ENCODE data around the gene ZNF618.
"Not testable (repeated sequence)": the region's sequence is repeated elsewhere in the genome, so short reads cannot be mapped to it uniquely, and the experiment has no call there.

ZNF618 gene

DNA sequence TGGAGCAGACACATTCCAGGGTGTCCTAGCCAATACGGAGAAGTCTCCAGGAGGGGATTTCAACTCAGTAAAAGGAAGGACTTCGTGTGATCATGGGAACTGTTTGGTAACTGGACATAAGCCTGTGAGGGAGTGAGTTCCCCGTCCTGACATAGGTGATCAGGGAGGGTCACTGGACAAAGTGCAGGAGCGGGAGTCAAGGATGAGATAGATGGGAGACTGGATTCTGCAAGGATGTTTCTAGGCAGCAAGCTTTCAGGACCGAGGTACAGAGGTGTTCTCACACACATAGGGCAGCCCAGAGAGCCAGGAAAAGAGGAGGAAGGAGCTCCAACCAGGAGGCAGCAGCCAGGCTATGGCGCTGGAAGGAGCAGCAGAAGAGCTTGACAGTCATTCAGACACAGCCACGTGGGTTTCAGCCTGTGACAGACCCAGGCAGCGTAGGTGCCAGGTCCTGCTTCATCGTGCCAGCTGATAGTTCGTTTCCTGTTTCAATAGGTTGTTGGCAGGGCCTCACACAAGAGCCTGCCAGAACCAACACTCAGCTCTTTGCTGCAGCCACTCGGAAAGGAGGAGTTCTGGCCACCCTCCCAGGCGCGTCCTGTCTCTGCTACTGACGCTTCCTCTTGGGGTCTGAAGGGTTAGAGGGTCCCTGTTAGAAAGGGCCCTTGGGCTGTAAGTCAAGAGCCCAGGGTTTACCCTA, 117.9 kb downstream of the ZNF618 start:
- Histone ChIP-seq H3K4me2 (peak overlapping the region; percentile 92), H3K4me1 (peaks cover 72% of the 10 kb centered on the region), H3K27ac (peak overlapping the region; percentile 13; the same call in 1 of the 2 replicates), H3K9me3 (no peaks in the 10 kb centered on the region), H3K27me3 (no peaks in the 10 kb centered on the region), H3K36me3 (peaks cover 79% of the 10 kb centered on the region), H4K20me1 (peaks cover 6% of the 10 kb centered on the region; the same call in 1 of the 2 replicates), H3K9ac (peak overlapping the region; percentile 0; the same call in 1 of the 2 replicates), H3K4me3 (no peak overlapping the region)
- no peak for TF ChIP-seq Cebpa-rat (IDR thresholded peaks at IDR 0.05)

DNA sequence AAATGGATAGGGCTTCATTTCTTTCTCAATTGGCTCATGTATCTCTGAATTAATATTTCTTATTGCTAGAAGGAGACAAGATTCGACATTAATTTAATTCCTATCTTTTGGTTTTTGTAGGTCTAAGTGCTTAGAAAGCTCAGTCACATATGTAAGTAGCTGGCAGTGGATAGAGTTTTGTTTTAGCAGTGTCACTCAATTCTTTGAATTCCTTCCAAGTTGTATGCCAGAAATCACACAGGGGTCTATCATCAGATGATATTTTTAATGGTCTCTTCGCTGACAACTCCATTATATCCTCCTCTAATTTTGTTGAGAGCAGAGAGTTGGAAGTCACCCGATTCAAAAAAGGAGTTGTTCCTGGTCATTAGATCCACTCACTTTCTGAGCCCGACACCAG, 119.3 kb downstream of the ZNF618 start:
- Histone ChIP-seq H3K27ac (no peak overlapping the region; the same call in 1 of the 2 replicates), H3K4me1 (peaks cover 76% of the 10 kb centered on the region), H3K9ac (0 out of 2 replicates have a peak overlapping the region, but pooled peaks have one; percentile 13), H3K36me3 (peaks cover 79% of the 10 kb centered on the region), H3K4me2 (peak overlapping the region; percentile 27), H3K4me3 (no peak overlapping the region), H4K20me1 (peaks cover 6% of the 10 kb centered on the region; the same call in 1 of the 2 replicates), H3K9me3 (no peaks in the 10 kb centered on the region), H3K27me3 (no peaks in the 10 kb centered on the region)
- TF ChIP-seq Cebpa-rat (IDR thresholded peaks at IDR 0.05) = no peak

DNA sequence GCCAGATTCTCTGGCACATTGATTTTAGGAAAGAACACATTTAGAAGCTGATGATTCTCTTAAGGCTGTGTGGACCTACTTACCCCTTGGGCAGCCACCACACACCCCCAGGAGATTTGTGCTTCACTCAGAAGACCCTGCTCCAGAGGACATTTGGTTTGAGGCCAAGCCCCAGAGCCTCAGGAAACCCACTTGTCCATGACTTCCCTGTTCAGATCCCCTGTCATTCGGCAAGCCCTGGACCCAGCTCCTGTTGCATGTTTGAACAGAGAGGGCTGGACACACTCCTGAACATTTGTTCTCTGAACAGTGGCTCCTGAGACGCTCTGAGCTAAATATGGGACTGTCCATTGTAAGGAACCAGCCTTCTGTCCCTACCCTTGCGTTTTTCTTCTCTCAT, 119.9 kb downstream of the ZNF618 start:
- H3K4me1 ChIP-seq = peaks cover 78% of the 10 kb centered on the region
- H3K9ac ChIP-seq = peak overlapping the region; percentile 13; the same call in 1 of the 2 replicates
- peak overlapping the region; percentile 27; the same call in 1 of the 2 replicates for H3K27ac ChIP-seq
- H3K9me3 ChIP-seq = no peaks in the 10 kb centered on the region
- H3K36me3 ChIP-seq = peaks cover 79% of the 10 kb centered on the region
- peaks cover 6% of the 10 kb centered on the region; the same call in 1 of the 2 replicates for H4K20me1 ChIP-seq
- no peak overlapping the region for H3K4me3 ChIP-seq
- no peak for TF ChIP-seq Cebpa-rat (IDR thresholded peaks at IDR 0.05)
- no peaks in the 10 kb centered on the region for H3K27me3 ChIP-seq
- peak overlapping the region; percentile 27 for H3K4me2 ChIP-seq

DNA sequence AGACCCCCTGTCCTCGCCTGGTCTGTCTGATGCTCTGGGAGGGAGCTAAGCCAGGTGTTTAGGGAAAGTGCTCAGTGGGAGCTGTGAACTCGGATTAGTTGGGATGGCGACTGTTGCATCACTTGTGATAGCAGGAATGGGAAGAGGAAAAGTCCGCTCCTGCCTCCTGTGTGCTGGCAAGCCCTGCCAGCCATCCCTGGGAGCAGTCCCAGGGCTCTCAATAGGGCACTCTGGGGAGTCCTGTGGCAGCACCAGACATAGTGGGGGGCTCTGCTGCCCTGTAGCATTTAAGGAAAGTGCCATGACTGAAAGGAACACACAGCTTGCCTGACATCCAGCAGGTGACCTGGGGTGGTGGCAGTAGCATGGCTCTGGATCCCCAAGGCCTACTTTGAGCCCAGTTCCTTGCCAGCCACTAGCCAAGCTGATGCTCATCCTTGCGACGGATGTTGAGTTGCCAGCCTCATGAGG, 120.5 kb downstream of the ZNF618 start:
- H4K20me1 ChIP-seq = peaks cover 6% of the 10 kb centered on the region; the same call in 1 of the 2 replicates
- H3K9me3 ChIP-seq = no peaks in the 10 kb centered on the region
- H3K27ac ChIP-seq = 0 out of 2 replicates have a peak overlapping the region, but pooled peaks have one; percentile 27
- no peak overlapping the region for H3K4me3 ChIP-seq
- peaks cover 79% of the 10 kb centered on the region for H3K36me3 ChIP-seq
- H3K4me2 ChIP-seq = no peak overlapping the region
- no peak overlapping the region for H3K9ac ChIP-seq
- no peaks in the 10 kb centered on the region for H3K27me3 ChIP-seq
- TF ChIP-seq Cebpa-rat (IDR thresholded peaks at IDR 0.05) = no peak
- peaks cover 78% of the 10 kb centered on the region for H3K4me1 ChIP-seq

DNA sequence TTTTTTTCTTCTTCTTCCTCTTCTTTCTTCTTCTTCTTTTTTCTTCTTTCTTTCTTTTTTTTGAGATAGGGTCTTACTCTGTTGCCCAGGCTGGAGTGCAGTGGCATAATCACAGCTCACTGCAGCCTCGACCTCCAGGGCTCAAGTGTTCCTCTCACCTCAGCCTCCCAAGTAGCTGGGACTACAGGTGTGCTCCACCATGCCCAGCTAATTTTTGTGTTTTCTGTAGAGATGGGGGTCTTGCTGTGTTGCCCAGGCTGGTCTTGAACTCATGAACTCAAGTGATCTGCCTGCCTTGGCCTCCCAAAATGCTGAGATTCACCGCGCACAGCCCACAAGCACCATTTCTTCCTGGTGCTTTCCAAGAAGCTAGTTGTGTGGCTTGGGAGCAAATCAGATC, 121.0 kb downstream of the ZNF618 start:
- not testable (repeated sequence) for H4K20me1 ChIP-seq, H3K27me3 ChIP-seq, H3K9me3 ChIP-seq, H3K4me3 ChIP-seq, H3K27ac ChIP-seq, H3K4me2 ChIP-seq, H3K9ac ChIP-seq
- H3K36me3 ChIP-seq = peaks cover 79% of the 10 kb centered on the region
- H3K4me1 ChIP-seq = peaks cover 78% of the 10 kb centered on the region

- peaks cover 6% of the 10 kb centered on the region; the same call in 1 of the 2 replicates for H4K20me1 ChIP-seq
- no peak overlapping the region for H3K9ac ChIP-seq
- peaks cover 78% of the 10 kb centered on the region for H3K4me1 ChIP-seq
- TF ChIP-seq Cebpa-rat (IDR thresholded peaks at IDR 0.05) = no peak
- no peaks in the 10 kb centered on the region for H3K27me3 ChIP-seq
- no peak overlapping the region for H3K4me2 ChIP-seq
- no peaks in the 10 kb centered on the region for H3K9me3 ChIP-seq
- H3K36me3 ChIP-seq = peaks cover 80% of the 10 kb centered on the region
- H3K4me3 ChIP-seq = no peak overlapping the region
- no peak overlapping the region for H3K27ac ChIP-seq
These were observed 121.5 kb downstream of the ZNF618 start for GRCh38 chr9:113997610-113998009.

DNA sequence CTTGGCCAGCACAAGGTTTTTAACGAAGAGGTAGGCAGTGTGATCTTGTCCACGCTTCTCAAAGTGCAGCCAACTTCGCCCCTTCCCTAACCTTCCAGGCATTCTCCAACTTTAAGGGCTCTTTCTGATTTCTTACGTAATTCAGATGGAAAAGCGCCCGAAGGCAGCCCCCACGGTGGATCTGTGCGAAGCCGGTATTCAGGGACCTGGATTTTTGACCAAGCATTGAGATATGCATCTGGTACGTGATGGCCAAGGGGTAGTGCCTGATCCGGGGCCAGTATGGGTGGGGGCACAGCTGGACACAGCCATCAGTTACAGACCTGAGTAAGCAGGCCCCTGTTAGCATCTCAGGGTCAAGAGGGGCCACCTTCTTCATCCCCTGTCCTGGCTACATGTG, 122.0 kb downstream of the ZNF618 start:
- Histone ChIP-seq H3K4me1 (peaks cover 78% of the 10 kb centered on the region), H3K27me3 (no peaks in the 10 kb centered on the region), H3K27ac (peak overlapping the region; percentile 31; the same call in 1 of the 2 replicates), H3K9ac (no peak overlapping the region), H3K9me3 (no peaks in the 10 kb centered on the region), H4K20me1 (peaks cover 6% of the 10 kb centered on the region; the same call in 1 of the 2 replicates), H3K4me3 (no peak overlapping the region), H3K4me2 (no peak overlapping the region), H3K36me3 (peaks cover 80% of the 10 kb centered on the region)
- no peak for TF ChIP-seq Cebpa-rat (IDR thresholded peaks at IDR 0.05)

DNA sequence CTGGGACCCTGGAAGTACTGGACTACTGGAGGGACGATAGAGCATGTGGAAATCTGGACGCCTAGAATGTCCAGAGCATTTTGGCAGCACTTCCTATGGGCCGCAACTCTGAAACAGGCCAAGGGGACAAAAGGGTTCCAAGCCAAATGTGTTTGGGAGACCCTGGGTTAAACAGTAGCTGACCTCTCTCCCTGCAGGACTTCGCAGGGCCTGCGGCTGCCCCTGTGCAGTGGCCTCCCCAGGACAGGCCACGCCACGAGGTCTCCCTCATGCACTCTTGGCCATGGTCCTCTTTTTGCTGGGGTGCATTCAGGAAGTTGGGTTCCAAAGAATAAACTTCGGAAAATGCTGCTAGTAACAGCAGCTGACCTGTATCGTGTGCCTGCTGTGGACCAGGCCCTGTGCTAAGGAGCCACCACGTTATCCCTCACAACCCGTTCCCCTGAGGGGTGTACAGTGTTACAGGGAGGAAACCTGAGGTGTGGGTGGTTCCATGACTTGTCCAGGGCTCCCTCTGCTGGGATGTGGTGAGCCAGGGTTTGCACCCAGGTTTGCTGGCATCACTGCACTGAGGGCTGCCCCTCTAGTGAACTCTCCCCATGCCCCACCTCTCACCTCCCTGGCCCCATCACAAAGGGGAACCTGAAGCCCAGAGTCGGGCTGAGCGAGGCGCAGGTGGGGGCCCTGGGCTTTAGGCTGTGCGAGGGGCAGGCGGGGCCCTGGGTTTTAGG, 122.6 kb downstream of the ZNF618 start:
- no peak overlapping the region for H3K4me3 ChIP-seq
- no peak overlapping the region for H3K4me2 ChIP-seq
- peaks cover 76% of the 10 kb centered on the region for H3K36me3 ChIP-seq
- H3K27ac ChIP-seq = peak overlapping the region; percentile 31; the same call in 1 of the 2 replicates
- peaks cover 78% of the 10 kb centered on the region for H3K4me1 ChIP-seq
- H3K27me3 ChIP-seq = no peaks in the 10 kb centered on the region
- peaks cover 6% of the 10 kb centered on the region; the same call in 1 of the 2 replicates for H4K20me1 ChIP-seq
- no peaks in the 10 kb centered on the region for H3K9me3 ChIP-seq
- H3K9ac ChIP-seq = no peak overlapping the region
- TF ChIP-seq Cebpa-rat (IDR thresholded peaks at IDR 0.05) = no peak

GRCh38 chr9:113999256-114000062, 123.3 kb downstream of the ZNF618 start:
- 0 out of 2 replicates have a peak, but pooled peaks cover under 1% of the 10 kb centered on the region for H4K20me1 ChIP-seq
- no peak overlapping the region for H3K4me2 ChIP-seq
- peaks cover 78% of the 10 kb centered on the region for H3K4me1 ChIP-seq
- H3K9ac ChIP-seq = no peak overlapping the region
- TF ChIP-seq Cebpa-rat (IDR thresholded peaks at IDR 0.05) = no peak
- H3K4me3 ChIP-seq = no peak overlapping the region
- H3K27ac ChIP-seq = peak overlapping the region; percentile 31
- peaks cover 68% of the 10 kb centered on the region for H3K36me3 ChIP-seq
- H3K9me3 ChIP-seq = no peaks in the 10 kb centered on the region
- no peaks in the 10 kb centered on the region for H3K27me3 ChIP-seq

Measured in BLaER1 (cell line).